GM12891 (cell line): ENCODE results near the gene CRADD.

Source experiments
- PAX5 ChIP-seq: IDR thresholded peaks from 2 replicates; pipeline ENCODE4 v1.6.1; 2011; ENCODE audit warnings: low read length, moderate library complexity, mild to moderate bottlenecking; ENCODE audit not compliant: insufficient read depth, severe bottlenecking
- POLR2A ChIP-seq: IDR thresholded peaks from 2 replicates; pipeline ENCODE4 v1.6.1; 2011; ENCODE audit warnings: low read depth, low read length, control low read depth
- POLR2AphosphoS5 ChIP-seq: IDR thresholded peaks from 2 replicates; pipeline ENCODE4 v1.6.1; 2011; ENCODE audit warnings: low read depth, low read length, control low read depth
- POU2F2 ChIP-seq: IDR thresholded peaks from 2 replicates; pipeline ENCODE4 v1.6.1; 2011; ENCODE audit warnings: low read depth, mild to moderate bottlenecking, control low read depth, low read length, moderate library complexity

GRCh38 chr12:93916402-93916801, 239.2 kb downstream of the CRADD start:
- no peak for TF ChIP-seq POLR2A
- TF ChIP-seq POLR2AphosphoS5, result no peak
- TF ChIP-seq PAX5, result no peak
- no peak for TF ChIP-seq POU2F2
